GM23338 (cell line): ENCODE measurements around the gene SUPT3H. TPM values are rescaled to one million over a fixed set of nuclear protein-coding genes. Genes with fewer than 3 reads are reported as not detected.

Source experiments
- ATAC-seq: fragments of 200-7000 bp; cut with Tn5 transposase; 3 replicates; pipeline ENCODE4 v1.9.1; 2020
- DNase-seq: peaks from one replicate; pipeline ENCODE4 v3.0.0-alpha.2; 2015; ENCODE audit warnings: low spot score
- H2AFZ ChIP-seq: fragments of 200-600 bp; sonication (generic); 2 replicates; pipeline ENCODE4 v1.8.0; 2016; ENCODE audit warnings: antibody characterized with exemption, mild to moderate bottlenecking, moderate library complexity
- H3F3A ChIP-seq: fragments of 200-600 bp; sonication (generic); replicated peaks from 2 replicates; pipeline ENCODE4 v1.8.0; 2017; ENCODE audit warnings: antibody characterized with exemption, mixed run types, low read depth
- H3K27ac ChIP-seq: fragments of 200-600 bp; sonication (generic); 2 replicates; pipeline ENCODE4 v1.6.1; 2016; ENCODE audit warnings: low read depth
- H3K27me3 ChIP-seq: fragments of 200-600 bp; sonication (generic); 2 replicates; pipeline ENCODE4 v1.8.0; 2016; ENCODE audit warnings: mild to moderate bottlenecking, mixed run types, moderate library complexity; ENCODE audit not compliant: insufficient read depth
- H3K36me3 ChIP-seq: fragments of 200-600 bp; sonication (generic); 2 replicates; pipeline ENCODE4 v1.8.0; 2016; ENCODE audit warnings: mild to moderate bottlenecking; ENCODE audit not compliant: insufficient read depth
- H3K4me1 ChIP-seq: fragments of 200-600 bp; sonication (generic); 2 replicates; pipeline ENCODE4 v1.8.0; 2016; ENCODE audit warnings: mild to moderate bottlenecking, moderate library complexity; ENCODE audit not compliant: insufficient read depth
- H3K4me2 ChIP-seq: fragments of 200-600 bp; sonication (generic); 2 replicates; pipeline ENCODE4 v1.7.1; 2017; ENCODE audit warnings: mixed run types
- H3K4me3 ChIP-seq: fragments of 200-600 bp; sonication (generic); 2 replicates; pipeline ENCODE4 v1.6.1; 2016; ENCODE audit warnings: mixed run types
- H3K79me2 ChIP-seq: fragments of 200-600 bp; sonication (generic); replicated peaks from 2 replicates; pipeline ENCODE4 v1.8.0; 2017; ENCODE audit warnings: mild to moderate bottlenecking; ENCODE audit not compliant: insufficient read depth
- H3K9me2 ChIP-seq: fragments of 200-600 bp; sonication (generic); 2 replicates; pipeline ENCODE4 v1.8.0; 2017; ENCODE audit not compliant: insufficient read depth
- H4K20me1 ChIP-seq: fragments of 200-600 bp; sonication (generic); replicated peaks from 2 replicates; pipeline ENCODE4 v1.8.0; 2017; ENCODE audit warnings: mild to moderate bottlenecking; ENCODE audit not compliant: insufficient read depth
- H3K27ac Mint-ChIP-seq: 2 replicates; pipeline ENCODE4 v1.8.0; 2020; ENCODE audit warnings: inconsistent platforms, mild to moderate bottlenecking, moderate library complexity, mixed read lengths
- H3K27me3 Mint-ChIP-seq: 3 replicates; pipeline ENCODE4 v1.8.0; 2022; ENCODE audit warnings: low read depth, mild to moderate bottlenecking, moderate library complexity, mixed read lengths, inconsistent platforms; ENCODE audit not compliant: insufficient read depth, poor library complexity
- H3K36me3 Mint-ChIP-seq: 3 replicates; pipeline ENCODE4 v1.8.0; 2021; ENCODE audit warnings: low read depth, mild to moderate bottlenecking, inconsistent platforms, moderate library complexity, mixed read lengths
- H3K4me1 Mint-ChIP-seq: 3 replicates; pipeline ENCODE4 v1.8.0; 2020; ENCODE audit warnings: mild to moderate bottlenecking, inconsistent platforms, mixed read lengths
- H3K4me3 Mint-ChIP-seq: 3 replicates; pipeline ENCODE4 v1.8.0; 2021; ENCODE audit warnings: moderate library complexity, mild to moderate bottlenecking, inconsistent platforms, mixed read lengths
- H3K9me3 Mint-ChIP-seq: 3 replicates; pipeline ENCODE4 v1.8.0; 2020; ENCODE audit warnings: moderate library complexity, mild to moderate bottlenecking, inconsistent platforms, mixed read lengths
- CREB1 ChIP-seq: fragments of 250-450 bp; sonication (Bioruptor Pico); IDR thresholded peaks from 2 replicates; pipeline ENCODE4 v1.5.0; 2020; ENCODE audit warnings: low read depth, mild to moderate bottlenecking, moderate library complexity
- CTCF ChIP-seq, 2 experiments: fragments of 200-600 bp in 1 of 2; sonication (generic) in 1 of 2; conservative IDR thresholded peaks; 2 replicates each; pipeline versions ENCODE4 v1.5.1 to v1.6.1; 2016 to 2017; ENCODE audit warnings: antibody characterized with exemption in 2 of 2, low read depth in 2 of 2, mild to moderate bottlenecking in 2 of 2, moderate library complexity in 1 of 2
- ETS1 ChIP-seq: IDR thresholded peaks from 2 replicates; pipeline ENCODE4 v1.6.1; 2016; ENCODE audit warnings: antibody characterized with exemption
- EZH2 ChIP-seq: fragments of 200-600 bp; sonication (generic); IDR thresholded peaks from one replicate; pipeline ENCODE4 v1.8.0; 2017; ENCODE audit warnings: antibody characterized with exemption, mild to moderate bottlenecking, low read depth; ENCODE audit not compliant: unreplicated experiment
- EZH2phosphoT487 ChIP-seq: fragments of 200-600 bp; sonication (generic); IDR thresholded peaks from one replicate; pipeline ENCODE4 v1.8.1; 2018; ENCODE audit warnings: antibody characterized with exemption; ENCODE audit not compliant: unreplicated experiment
- JUNB ChIP-seq: IDR thresholded peaks from one replicate; pipeline ENCODE4 v1.6.1; 2016; ENCODE audit warnings: antibody characterized with exemption; ENCODE audit not compliant: unreplicated experiment
- NANOG ChIP-seq: IDR thresholded peaks from 2 replicates; pipeline ENCODE4 v1.6.1; 2016; ENCODE audit warnings: antibody characterized with exemption, borderline replicate concordance
- POLR2AphosphoS5 ChIP-seq: IDR thresholded peaks from 2 replicates; pipeline ENCODE4 v1.6.1; 2016; ENCODE audit warnings: antibody characterized with exemption, low read depth
- REST ChIP-seq: IDR thresholded peaks from one replicate; pipeline ENCODE4 v1.6.1; 2018; ENCODE audit warnings: antibody characterized with exemption; ENCODE audit not compliant: unreplicated experiment
- STAT1 ChIP-seq: IDR thresholded peaks from one replicate; pipeline ENCODE4 v1.6.1; 2016; ENCODE audit warnings: antibody characterized with exemption; ENCODE audit not compliant: unreplicated experiment
- ZNF114 ChIP-seq: fragments of 250-450 bp; sonication (Bioruptor Pico); IDR thresholded peaks from 2 replicates; pipeline ENCODE4 v1.5.0; 2020; ENCODE audit warnings: mild to moderate bottlenecking, moderate library complexity
- ZNF331 ChIP-seq: fragments of 250-450 bp; sonication (Bioruptor Pico); IDR thresholded peaks from 2 replicates; pipeline ENCODE4 v1.5.0; 2020; ENCODE audit warnings: low read depth, mild to moderate bottlenecking, moderate library complexity
- ZNF462 ChIP-seq: fragments of 250-450 bp; sonication (Bioruptor Pico); IDR thresholded peaks from 2 replicates; pipeline ENCODE4 v1.5.0; 2020; ENCODE audit warnings: mild to moderate bottlenecking, moderate library complexity
- polyA plus RNA-seq: library from polyadenylated mRNA; unstranded; fragments of >200 nt; fragmentation: Nextera tagmentation; extraction: Ambion mirVana; gene quantifications from 2 replicates; pipeline ENCODE4 v1.2.1, GENCODE V29; 2016
- total RNA-seq: library from RNA; depleted of rRNA; stranded (reverse); fragments of >200 nt; shearing (Covaris generic); gene quantifications from 2 replicates; pipeline ENCODE4 v1.2.3, GENCODE V29; 2014

Gene SUPT3H
- total and polyA plus RNA-seq, 2 experiments from 2014 or later: 11.4 to 30.1 TPM

GRCh38 chr6:45174045-45174444 is 203.7 kb downstream of the SUPT3H start:
- no peak for TF ChIP-seq EZH2phosphoT487
- TF ChIP-seq ZNF462 (CRISPR knock-in tag): no peak
- no peak for TF ChIP-seq CREB1 (CRISPR knock-in tag)
- TF ChIP-seq EZH2: no peak
- no peak for TF ChIP-seq ETS1
- no peak for TF ChIP-seq REST
- TF ChIP-seq STAT1: no peak
- TF ChIP-seq ZNF114 (CRISPR knock-in tag): no peak
- TF ChIP-seq NANOG: no peak
- no peak for TF ChIP-seq JUNB
- TF ChIP-seq CTCF (conservative IDR thresholded peaks at IDR 0.05; ENCODE audit: low read depth in 2 of 2): no peak
- no peak for TF ChIP-seq POLR2AphosphoS5
- no peak for TF ChIP-seq ZNF331 (CRISPR knock-in tag)
- H2AFZ ChIP-seq: no peak overlapping the region
- H4K20me1 ChIP-seq: no peaks in the 10 kb centered on the region
- Mint-ChIP-seq H3K9me3 (peaks cover 2% of the 10 kb centered on the region; the same call in 2 of the 3 replicates), H3K4me1 (peaks cover 24% of the 10 kb centered on the region), H3K27ac (no peak overlapping the region), H3K36me3 (peaks cover 14% of the 10 kb centered on the region; the same call in 2 of the 3 replicates), H3K4me3 (no peak overlapping the region), H3K27me3 (no peaks in the 10 kb centered on the region)
- H3K4me3 ChIP-seq: no peak overlapping the region
- H3F3A ChIP-seq: no peaks in the 10 kb centered on the region
- H3K27ac ChIP-seq: no peak overlapping the region
- ATAC-seq (no peak), DNase-seq (no peak)
- H3K79me2 ChIP-seq: no peaks in the 10 kb centered on the region
- H3K4me2 ChIP-seq: no peak overlapping the region
- H3K9me2 ChIP-seq: no peaks in the 10 kb centered on the region
- no peaks in the 10 kb centered on the region for H3K36me3 ChIP-seq
- H3K4me1 ChIP-seq: 0 out of 2 replicates have a peak, but pooled peaks cover 5% of the 10 kb centered on the region
- H3K27me3 ChIP-seq: no peaks in the 10 kb centered on the region
